ENCODE measurements around the gene ZNF277. TPM values are rescaled to one million over a fixed set of nuclear protein-coding genes. Genes with fewer than 3 reads are reported as not detected.

Gene ZNF277
- total RNA-seq, 1 experiment from 2014 or later = 21.3 TPM

- RAD21 ChIA-PET (ENCODE audit: low non-redundant PET in 1 of 2, low total read pairs in 2 of 2, uncharacterized antibody in 2 of 2, unreplicated experiment in 2 of 2) = no interaction called here
- Histone ChIP-seq H3K36me3 (ENCODE audit: control insufficient read depth in 1 of 2, insufficient read depth in 2 of 2, low read length in 2 of 2) (no peaks in the 10 kb centered on the region), H3K4me3 (replicated peaks in 1 of 2; ENCODE audit: low read depth in 1 of 2, low read length in 2 of 2) (no peak overlapping the region), H3K79me2 (ENCODE audit: insufficient read depth, low read length) (peaks cover 32% of the 10 kb centered on the region), H3K9ac (ENCODE audit: low read length) (no peak overlapping the region), H3K27ac (ENCODE audit: low read depth, low read length) (no peak overlapping the region), H2AFZ (ENCODE audit: low read depth, low read length, poor library complexity, severe bottlenecking) (no peak overlapping the region), H3K4me1 (ENCODE audit: control insufficient read depth in 1 of 2, insufficient read depth in 2 of 2, low read length in 2 of 2) (peaks cover 0 to 6% of the 10 kb centered on the region in 2 experiments; a peak in 2 of 4 replicates), H3K9me2 (ENCODE audit: insufficient read depth) (no peaks in the 10 kb centered on the region), H4K20me1 (ENCODE audit: insufficient read depth) (no peaks in the 10 kb centered on the region), H3K27me3 (ENCODE audit: insufficient read depth, low read length) (no peaks in the 10 kb centered on the region), H3K9me3 (ENCODE audit: control insufficient read depth in 1 of 2, insufficient read depth in 1 of 2, low read depth in 1 of 2, low read length in 2 of 2) (no peaks in the 10 kb centered on the region), H3K4me2 (ENCODE audit: low read length) (no peak overlapping the region)
- ATAC-seq = no peak
- CTCF ChIA-PET = no interaction called here
- BruUV-seq (replicated peaks) = no TSS peak
- intact Hi-C loops (cut with micrococcal nuclease) = no loop called here
- DNase-seq (ENCODE audit: low read depth, low spot score) = no peak
- POLR2A ChIA-PET = no interaction called here
- TF ChIP-seq EZH2phosphoT487 (IDR thresholded peaks at IDR 0.05; ENCODE audit: borderline replicate concordance) = no peak
- no peak for TF ChIP-seq ATF3 (IDR thresholded peaks at IDR 0.05)
- TF ChIP-seq TCF7L2 (IDR thresholded peaks at IDR 0.05; ENCODE audit: borderline replicate concordance, extremely low read depth, insufficient read depth, insufficient read length) = no peak
- no peak for TF ChIP-seq REST (IDR thresholded peaks at IDR 0.05; ENCODE audit: low read depth)
- no peak for TF ChIP-seq CBX3 (IDR thresholded peaks at IDR 0.05; ENCODE audit: low read depth)
These were observed 4.9 kb downstream of the ZNF277 start for GRCh38 chr7:112211348-112211907.

Data from HCT116 (cell line).